NCI-H1417 (cell line): ENCODE results near the gene MFAP2.
A peak's percentile ranks its signal among the peaks of the same experiment; 100 is the strongest.
"Not testable (repeated sequence)": the region's sequence is repeated elsewhere in the genome, so short reads cannot be mapped to it uniquely, and the experiment has no call there.

ENCODE experiments used
- DNase-seq, 3 experiments: peaks; one replicate each; lab custom pipeline; 2025; lab: John Stamatoyannopoulos, UW

The MFAP2 gene

DNA sequence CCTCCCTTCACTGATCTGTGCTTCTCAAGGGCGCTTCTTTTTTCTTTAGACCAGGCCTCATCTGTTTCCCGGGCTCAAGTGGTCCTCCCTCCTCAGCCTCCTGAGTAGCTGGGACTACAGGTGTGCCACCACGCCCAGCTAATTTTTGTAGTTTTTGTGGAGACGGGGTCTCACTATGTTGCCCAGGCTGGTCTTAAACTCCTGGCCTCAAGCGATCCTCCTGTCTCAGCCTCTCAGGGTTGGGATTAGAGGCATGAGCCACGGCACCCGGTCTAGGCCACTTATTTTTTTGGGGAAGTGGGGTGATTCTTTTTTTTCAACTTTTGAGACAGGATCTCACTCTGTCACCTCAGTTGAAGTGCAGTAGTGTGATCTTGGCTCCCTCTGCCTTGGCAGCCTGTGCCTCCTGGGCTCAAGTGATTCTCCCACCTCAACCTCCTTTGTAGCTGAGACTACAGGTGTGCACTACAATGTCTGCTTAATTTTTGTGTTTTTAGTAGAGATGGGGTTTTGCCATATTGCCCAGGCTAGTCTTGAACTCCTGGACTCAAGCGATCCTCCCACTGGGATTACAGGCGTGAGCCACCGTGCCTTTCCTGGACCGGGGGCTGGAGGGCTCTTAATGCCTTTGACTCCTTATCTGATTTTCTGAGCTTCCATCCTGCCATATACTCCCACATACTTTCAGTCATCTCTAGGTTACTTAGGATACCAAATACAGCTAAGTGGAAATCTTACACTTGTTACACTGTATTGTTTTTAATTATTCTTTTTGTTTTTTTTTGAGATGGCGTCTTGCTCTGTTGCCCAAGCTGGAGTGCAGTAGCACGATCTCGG, 18.9 kb downstream of the MFAP2 start:
- DNase-seq: no peak

DNA sequence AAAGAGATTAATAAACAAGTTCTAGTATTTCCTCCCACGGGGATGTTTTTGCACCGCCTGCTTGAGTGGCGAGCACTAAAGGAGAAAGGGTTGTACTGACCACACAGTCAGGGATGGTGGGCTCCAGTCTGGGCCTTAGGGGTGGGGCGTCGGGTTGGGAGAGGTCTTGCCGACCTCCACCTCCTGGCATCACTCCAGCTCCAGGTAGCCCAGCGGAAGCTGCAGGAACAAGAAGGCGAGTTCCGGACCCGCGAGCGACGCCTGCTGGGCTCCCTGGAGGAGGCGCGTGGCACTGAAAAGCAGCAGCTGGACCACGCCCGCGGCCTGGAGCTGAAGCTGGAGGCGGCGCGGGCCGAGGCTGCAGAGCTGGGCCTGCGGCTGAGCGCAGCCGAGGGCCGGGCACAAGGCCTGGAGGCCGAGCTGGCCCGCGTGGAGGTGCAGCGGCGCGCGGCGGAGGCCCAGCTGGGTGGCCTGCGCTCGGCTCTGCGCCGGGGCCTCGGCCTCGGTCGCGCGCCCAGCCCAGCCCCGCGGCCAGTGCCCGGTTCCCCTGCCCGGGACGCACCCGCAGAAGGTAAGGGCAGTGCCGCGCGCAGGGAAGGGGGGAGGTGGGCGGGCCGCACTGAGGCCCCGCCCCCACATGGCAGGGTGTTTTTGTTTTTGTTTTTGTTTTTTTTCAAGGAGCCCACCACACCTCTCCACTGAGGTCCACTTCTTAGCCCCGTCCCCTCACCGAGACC, 19.7 kb downstream of the MFAP2 start:
- peak; percentile 82 to 92 (median 87) for DNase-seq

DNA sequence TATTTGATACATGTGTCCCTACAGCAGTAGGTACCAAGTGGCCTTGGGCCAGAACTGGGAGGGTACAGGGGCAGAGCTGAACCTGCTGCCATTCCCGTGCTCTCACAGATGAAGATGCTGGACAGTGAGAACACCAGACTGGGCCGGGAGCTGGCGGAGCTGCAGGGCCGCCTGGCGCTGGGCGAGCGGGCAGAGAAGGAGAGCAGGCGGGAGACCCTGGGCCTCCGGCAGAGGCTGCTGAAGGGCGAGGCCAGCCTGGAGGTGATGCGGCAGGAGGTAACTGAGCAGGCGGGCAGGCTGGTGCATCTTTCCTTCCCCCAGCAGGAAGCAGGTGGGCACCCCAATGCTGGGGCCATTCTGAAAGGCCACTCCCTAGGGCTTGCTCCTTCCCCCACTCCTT, 21.9 kb downstream of the MFAP2 start:
- DNase-seq: no peak

DNA sequence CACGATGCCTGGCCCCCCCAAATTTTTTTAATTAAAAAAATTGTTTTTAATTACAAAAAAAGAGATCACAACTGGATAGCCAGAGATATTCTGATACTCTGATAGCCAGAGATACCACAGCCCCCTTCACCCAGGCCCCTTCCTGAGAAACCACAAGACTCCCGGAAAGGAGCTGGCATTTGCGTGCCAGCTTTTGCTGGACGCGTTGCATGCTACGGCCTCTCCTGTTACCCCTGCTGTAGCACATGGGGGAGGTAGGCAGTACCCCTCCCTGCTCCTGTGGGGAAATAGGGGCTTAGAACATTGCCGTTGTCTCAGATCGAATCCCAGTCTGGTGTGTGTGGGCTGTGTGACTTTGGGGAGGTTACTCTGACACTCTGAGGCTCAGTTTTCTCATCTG, 22.7 kb downstream of the MFAP2 start:
- no peak for DNase-seq

DNA sequence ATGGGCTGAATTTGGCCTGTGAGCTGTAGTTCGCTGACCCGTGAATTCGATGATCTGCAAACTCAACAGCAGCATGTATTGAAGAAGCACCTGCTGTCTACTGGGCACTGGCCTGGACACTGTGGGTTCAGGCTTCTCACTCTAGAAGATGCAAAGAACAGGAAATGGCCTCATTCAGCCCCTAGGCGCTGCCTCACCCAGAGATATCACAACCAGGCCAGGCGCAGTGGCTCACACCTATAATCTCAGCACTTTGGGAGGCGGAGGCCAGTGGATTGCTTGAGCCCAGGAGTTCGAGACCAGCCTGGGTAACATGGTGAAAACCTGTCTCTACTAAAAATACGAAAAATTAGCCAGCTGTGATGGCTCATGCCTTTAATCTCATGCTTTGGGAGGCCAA, 23.6 kb downstream of the MFAP2 start:
- DNase-seq: no peak

DNA sequence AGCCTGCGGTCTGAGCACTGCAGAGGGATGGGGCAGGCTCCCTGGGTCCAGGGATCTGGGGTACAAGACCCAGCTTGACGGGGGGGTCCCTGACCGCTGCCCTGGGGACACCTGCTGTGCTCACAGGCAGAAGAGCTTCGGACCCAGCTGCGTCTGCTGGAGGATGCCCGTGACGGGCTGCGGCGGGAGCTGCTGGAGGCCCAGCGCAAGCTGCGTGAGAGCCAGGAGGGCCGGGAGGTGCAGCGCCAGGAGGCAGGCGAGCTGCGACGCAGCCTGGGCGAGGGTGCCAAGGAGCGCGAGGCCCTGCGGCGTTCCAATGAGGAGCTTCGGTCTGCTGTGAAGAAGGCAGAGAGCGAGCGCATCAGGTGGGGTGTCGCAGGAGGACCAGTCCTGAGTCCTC, 25.2 kb downstream of the MFAP2 start:
- no peak for DNase-seq

DNA sequence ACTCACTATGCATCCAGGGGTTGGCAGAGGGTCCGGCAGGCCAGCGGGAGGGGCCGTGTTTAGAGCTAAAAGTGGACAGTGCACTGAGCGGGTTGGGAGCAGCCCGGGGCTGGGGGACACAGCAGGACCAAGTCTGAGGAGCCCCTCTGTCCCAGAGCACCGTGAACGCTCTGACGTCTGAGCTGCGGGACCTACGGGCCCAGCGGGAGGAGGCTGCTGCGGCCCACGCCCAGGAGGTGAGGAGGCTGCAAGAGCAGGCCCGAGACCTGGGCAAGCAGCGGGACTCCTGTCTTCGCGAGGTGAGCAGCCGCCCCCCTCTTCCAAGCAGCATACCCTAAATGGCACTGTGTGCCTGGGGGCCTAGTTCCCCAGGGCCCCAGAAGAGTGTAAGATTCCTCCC, 25.8 kb downstream of the MFAP2 start:
- DNase-seq: no peak

DNA sequence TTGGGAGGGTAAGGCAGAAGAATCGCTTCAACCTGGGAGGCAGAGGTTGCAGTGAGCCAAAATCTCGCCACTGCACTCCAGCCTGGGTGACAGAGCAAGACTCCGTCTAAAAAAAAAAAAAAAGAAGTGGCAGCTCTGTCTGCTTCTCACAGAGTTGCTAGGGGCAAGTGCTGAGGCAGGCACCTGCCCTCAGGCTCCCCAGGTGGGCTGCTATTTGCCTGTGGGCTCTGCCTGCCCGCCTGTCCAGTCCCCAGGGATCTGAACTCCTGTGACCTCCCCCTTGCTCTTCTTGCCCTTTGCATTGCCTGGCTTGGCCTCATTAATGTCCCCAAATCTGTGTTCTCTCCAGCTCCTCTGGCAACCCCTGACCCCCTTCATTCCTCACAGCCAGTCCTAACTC, 28.0 kb downstream of the MFAP2 start:
- not testable (repeated sequence) for DNase-seq

DNA sequence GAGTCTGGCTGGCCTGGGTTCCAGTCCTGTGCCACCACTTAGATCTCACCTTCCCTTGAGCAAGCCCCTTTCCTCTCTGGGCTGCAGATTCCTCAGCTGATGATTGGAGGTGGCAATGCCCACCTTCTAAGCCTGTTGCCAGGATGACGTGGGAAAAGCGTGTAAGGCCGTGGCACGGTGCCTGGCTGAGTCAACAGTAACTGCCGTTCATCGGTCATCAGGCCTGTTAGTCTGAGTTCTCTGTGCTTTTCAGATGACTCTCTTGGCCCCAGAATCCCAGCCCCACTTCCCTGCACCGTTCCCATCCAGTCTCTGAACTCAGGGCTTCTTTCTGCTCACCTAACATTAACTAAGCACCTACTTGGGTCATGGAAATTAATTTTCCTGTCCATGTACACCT, 31.4 kb downstream of the MFAP2 start:
- DNase-seq: not testable (repeated sequence)

DNA sequence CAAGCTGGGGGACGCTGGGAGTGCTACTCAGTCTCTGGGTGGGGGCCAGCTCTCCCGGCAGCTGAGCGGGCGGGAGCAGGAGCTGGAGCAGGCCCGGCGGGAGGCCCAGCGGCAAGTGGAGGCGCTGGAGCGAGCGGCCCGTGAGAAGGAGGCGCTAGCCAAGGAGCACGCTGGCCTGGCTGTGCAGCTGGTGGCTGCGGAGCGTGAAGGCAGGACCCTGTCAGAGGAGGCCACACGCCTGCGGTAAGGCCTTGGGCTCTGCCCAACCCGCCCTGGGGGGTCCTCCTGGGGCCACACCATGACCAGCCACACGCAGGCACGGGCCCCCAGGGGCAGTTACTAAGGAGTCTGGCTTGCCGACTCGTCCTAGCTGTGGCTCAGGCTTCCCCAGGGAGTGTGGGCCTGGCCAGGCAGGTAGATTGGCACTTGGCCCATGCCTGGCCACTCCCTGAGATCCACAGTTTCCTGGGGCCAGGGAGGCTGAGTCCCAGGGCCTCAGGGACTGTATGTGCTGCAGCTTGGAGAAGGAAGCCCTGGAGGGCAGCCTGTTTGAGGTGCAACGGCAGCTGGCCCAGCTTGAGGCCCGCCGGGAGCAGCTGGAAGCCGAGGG, 32.0 kb downstream of the MFAP2 start:
- peak in 1 of 3 experiments; percentile 91 for DNase-seq

DNA sequence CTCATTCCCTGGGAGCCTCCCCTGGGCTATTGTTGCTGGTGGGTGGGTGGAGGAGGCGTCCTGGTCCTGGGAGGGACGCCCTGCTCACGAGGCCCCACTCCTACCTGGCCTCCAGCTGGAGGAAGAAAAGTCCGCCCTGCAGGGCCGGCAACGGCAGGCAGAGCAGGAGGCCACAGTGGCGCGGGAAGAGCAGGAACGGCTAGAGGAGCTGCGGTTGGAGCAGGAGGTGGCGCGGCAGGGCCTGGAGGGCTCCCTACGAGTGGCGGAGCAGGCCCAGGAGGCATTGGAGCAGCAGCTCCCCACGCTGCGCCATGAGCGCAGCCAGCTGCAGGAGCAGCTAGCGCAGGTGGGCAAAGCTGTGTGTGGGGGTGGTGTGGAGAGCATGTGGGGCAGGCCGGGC, 33.8 kb downstream of the MFAP2 start:
- DNase-seq: no peak

DNA sequence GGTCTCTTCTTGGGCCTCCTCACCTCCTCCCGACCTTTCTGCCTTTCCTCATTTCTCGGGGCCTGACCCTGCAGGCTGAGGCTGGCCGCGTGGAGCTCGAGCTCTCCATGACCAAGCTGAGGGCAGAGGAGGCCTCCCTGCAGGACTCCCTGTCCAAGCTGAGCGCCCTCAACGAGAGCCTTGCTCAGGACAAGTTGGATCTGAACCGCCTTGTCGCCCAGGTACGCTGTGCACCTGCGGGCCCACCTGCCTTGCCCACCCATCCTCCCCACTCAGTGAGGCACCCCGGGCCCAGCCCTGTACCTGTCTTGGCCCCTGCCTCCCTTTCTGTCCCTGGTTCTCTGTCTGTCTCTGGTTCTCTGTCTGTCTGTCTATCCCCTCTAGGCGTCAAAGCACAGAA, 34.2 kb downstream of the MFAP2 start:
- not testable (repeated sequence) for DNase-seq

DNA sequence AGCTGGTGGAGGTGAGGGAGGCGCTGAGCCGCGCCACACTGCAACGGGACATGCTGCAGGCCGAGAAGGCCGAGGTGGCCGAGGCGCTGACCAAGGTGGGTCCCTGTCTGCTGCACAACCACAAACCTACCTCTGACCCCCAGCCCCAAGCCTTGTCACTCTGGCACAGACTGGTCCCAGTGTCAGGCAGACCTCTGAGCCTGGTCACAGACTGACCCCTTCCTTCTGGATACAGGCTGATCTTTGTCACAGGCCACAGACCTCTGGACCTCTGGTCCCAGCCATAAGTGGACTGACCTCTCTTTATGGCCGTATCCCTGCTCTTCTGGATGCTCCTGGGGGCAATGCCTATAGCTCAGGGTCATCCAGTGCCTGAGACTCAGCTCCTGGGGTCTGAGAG, 34.9 kb downstream of the MFAP2 start:
- not testable (repeated sequence) for DNase-seq

DNA sequence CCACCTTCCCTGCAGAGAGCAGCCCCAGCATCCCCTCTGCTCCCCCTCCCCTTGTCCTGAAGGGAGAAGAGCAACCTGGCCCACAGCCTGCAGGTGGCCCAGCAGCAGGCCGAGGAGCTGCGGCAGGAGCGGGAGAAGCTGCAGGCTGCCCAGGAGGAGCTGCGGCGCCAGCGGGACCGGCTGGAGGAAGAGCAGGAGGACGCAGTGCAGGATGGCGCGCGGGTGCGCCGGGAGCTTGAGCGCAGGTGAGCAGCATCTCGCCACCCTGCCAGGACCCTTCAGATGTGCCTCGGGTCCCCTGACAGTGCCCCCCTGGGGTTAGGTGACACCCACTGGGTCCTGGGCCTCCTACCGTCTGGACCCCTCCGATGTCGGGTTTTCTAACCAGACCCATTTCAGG, 36.4 kb downstream of the MFAP2 start:
- DNase-seq: no peak

DNA sequence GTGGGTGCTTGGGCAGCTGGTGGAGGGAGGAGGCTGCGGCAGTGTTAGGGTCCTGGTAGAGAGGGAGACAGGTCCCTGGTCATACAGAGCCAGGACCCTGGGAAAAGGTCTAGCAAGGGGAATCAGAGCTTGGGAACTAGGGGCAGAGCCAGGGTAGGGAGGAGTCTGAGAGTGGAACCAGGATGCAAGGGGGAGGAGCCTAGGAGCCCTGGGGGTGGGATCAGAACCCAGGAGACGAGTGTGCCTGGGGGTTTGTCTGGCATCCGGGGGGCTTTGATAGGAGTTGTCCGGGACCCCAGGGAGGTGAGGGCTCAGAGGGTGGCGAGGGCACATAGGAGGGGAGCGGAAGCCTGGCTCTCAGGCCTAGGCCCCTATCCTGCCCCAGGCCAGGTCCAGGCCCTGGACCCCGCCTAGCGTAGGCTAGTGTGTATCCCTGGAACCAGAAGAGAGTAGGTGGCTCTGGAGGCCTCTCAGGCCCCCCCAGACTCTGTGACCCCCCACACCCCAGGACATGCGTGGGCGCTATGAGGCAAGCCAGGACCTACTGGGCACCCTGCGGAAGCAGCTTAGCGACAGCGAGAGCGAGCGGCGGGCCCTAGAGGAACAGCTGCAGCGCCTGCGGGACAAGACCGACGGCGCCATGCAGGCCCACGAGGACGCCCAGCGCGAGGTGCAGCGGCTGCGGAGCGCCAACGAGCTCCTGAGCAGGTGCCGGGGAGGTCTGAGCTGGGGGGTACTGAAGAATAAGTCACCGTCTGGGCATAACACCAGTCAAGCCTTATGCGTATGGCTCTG, 40.8 kb downstream of the MFAP2 start:
- DNase-seq: not testable (repeated sequence)

DNA sequence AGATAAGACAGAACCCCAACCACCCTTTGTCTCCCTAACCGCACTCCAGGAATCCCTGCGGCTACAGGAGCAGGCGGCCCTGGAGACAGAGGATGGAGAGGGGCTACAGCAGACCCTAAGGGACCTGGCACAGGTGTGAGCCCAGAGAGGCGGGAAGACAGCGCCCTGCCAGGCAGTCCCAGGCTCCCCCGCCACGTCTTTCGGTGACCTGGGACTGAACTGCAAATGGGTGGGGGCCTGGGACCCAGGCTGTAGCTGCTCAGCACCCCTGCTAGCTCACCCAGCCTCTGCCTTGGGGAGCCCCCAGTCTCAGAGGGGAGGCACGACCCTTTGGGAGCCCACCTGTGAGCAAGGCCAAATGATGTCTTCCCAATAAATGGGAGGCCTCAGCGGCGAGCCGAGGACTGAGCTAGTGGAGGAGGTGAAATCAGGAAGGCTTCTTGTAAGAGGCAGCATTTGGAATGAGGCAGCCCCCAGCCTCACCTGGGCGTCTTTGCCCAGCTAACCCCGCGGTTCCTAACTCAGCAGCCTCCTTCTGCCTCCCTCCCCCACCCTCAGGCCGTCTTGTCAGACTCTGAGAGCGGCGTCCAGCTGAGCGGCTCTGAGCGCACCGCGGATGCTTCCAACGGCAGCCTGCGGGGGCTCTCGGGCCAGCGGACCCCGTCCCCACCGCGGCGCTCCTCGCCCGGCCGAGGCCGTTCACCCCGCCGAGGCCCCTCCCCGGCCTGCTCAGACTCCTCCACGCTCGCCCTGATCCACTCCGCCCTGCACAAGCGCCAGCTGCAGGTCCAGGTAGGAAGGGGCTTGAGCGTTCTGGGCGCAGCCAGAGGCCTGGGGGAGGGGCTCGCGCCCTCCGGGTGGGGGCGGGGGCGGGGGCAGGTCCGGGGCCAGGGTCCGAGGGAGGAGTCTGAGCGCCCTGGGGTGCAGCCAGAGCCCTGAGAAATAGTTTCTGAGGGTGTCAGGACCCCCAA, 41.8 kb downstream of the MFAP2 start:
- no peak for DNase-seq

DNA sequence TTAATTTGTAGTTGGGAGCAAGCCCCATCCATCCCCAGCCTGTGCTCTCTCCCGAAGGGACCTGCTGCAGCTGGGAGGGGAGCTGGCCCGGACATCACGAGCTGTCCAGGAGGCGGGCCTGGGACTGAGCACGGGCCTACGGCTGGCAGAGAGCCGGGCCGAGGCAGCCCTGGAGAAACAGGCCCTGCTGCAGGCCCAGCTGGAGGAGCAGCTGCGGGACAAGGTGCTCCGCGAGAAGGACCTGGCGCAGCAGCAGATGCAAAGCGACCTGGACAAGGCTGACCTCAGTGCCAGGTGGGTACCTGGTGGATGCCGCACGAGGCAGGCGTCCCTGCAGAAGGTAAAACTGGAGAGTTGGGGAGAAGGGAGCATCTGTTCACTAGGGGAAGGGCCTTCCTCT, 43.8 kb downstream of the MFAP2 start:
- not testable (repeated sequence) for DNase-seq

DNA sequence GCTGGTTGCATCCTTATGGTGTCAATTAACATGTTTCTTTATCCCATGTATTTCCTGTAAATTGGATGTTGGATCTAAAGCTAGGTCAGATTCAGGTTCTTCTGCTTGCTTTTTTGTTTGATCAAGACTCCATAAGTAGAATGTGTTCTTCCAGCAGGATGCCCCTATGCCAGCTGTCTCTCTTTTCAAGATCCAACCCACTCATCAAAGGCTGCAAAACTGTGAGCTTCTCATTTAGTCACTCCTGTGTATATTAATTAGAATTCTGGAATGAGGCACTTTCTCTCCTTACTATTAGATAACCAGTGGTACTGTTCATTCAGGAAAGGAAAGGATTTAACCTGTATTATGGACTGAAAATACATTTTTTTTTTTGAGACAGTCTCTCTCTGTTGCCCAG, 46.5 kb downstream of the MFAP2 start:
- DNase-seq: not testable (repeated sequence)

DNA sequence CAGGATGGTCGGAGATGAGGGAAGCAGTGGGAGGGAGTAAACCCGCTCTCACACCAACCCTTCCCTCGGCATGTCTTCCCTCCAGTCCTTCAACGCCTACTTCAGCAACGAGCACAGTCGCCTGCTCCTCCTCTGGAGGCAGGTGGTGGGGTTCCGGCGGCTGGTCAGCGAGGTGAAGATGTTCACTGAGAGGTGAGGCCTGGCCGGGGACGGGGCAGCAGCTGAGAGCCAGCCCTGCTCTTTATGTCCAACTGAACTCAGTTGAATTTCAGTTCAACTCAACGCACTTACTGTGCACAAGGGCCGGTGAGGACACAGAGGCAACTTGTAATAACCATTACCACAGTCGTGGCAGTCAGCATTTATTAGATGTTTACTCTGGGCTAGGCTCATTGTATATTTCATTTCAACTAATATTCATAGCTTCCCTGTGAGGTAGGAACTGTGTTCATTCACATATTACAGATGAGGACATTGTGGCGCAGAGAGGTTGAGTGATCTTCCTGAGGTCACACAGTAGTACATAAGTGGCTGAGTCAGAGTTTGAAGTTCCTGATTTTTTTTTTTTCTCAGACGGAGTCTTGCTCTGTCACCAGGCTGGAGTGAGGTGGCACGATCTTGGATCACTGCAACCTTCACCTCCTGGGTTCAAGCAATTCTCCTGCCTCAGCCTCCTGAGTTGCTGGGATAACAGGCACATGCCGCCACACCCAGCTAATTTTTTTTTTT, 49.0 kb downstream of the MFAP2 start:
- not testable (repeated sequence) for DNase-seq
